NCI-H446 treated with DMSO at 0.1 percent for 48 hours (cell line): ENCODE results near the gene WASF2.
"Not testable (repeated sequence)": the region's sequence is repeated elsewhere in the genome, so short reads cannot be mapped to it uniquely, and the experiment has no call there.

ENCODE experiments used
- DNase-seq: peaks from one replicate; lab custom pipeline; 2025; lab: John Stamatoyannopoulos, UW

Gene WASF2

GRCh38 chr1:27451343-27451742 is 38.6 kb downstream of the WASF2 start:
- DNase-seq = no peak

DNA sequence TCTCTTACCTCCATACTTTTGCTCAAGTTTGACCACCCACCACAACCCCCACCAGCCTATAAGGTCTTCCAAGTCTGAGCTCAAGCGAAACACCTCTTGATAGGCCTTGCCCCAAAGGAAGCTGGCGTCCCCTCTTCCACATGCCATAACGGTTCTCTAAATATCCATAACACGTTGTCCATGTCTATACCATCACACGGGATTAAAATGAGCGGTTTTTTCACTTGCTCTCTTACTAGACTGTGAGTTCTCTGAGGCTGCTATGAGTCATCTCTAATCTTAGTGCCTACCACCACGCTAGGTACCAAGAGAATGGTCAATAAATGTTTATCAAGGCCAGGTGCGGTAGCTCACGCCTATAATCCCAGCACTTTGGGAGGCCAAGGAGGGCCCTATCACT is 41.0 kb downstream of the WASF2 start:
- no peak for DNase-seq

GRCh38 chr1:27447883-27448282 is 42.1 kb downstream of the WASF2 start:
- no peak for DNase-seq

DNA sequence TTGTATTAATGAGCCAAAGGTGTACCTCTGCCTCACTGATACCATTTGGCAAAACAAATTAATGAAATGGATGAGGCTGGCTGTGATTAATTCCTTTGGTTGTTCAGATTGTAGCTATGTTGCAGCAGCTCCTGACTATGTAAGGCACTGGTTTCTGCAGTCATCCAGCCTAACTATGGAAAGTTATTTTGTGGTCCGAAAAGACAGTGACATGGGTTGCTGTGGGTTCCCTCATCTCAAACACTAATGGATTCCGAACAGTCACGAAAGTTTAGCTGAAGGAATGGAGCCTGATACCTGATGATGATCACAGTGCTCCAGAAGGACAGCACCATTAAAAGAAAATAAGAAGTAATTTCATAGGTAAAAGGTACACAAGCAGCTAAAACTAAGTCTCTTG is 42.6 kb downstream of the WASF2 start:
- no peak for DNase-seq

- no peak for DNase-seq
Measured at GRCh38 chr1:27446496-27447020, 43.4 kb downstream of the WASF2 start.

DNA sequence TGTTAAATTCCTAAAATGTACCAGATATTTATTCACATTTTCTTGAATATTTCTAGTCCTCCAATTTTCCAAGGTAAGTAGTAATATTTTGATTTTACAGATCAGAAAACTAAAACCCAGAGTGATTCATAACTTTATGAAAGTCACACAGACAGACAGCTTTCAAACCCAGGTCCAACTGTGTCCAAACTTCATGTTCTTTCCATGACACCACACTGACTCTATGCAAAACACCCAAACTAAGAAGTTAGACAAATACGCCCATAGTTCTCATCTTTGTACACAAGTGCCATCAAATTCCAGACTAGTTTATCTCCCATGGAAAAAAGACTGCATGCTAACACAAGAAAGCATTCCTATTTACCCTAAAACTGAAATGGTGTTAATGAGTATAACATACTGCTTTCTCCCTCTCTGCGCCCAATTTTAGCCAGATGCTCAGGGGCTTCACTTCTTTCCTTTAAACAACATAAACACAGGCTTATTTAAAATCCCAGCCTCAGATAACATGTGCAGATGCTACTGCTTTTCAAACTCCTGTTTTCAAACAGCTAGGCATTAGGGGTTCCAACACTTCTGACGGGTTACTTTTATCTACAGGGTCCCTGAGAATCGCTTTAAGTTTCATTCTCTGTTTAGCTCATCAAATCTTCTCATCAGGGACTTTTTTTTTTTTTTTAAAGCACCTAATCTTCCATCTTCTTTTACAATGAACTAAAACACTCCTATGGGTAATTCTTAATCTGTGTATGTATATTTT is 44.6 kb downstream of the WASF2 start:
- no peak for DNase-seq

DNA sequence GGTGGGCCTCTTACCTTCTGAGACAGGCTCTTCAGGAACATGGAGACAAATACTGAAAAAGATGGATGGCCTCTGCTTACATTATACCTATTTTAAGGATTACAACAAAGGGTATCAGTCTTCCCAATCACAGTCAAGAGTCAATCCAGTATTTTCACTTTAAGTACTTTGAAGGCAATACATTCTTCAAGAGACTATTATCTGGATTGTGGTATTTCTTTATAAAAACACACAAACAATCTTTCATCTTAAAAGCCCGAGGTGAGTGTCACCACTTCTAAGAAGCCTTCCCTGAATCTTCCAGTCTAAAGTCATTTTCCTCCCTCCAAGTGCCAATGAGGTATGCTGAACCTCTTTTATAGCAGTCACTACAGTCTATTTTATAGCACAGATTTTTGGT is 45.3 kb downstream of the WASF2 start:
- no peak for DNase-seq

- DNase-seq = no peak
Measured at GRCh38 chr1:27439150-27439549, 50.8 kb downstream of the WASF2 start.

- DNase-seq = no peak
Measured at GRCh38 chr1:27438621-27439061, 51.3 kb downstream of the WASF2 start.

- DNase-seq = no peak
Measured at GRCh38 chr1:27436204-27437159, 53.5 kb downstream of the WASF2 start.

DNA sequence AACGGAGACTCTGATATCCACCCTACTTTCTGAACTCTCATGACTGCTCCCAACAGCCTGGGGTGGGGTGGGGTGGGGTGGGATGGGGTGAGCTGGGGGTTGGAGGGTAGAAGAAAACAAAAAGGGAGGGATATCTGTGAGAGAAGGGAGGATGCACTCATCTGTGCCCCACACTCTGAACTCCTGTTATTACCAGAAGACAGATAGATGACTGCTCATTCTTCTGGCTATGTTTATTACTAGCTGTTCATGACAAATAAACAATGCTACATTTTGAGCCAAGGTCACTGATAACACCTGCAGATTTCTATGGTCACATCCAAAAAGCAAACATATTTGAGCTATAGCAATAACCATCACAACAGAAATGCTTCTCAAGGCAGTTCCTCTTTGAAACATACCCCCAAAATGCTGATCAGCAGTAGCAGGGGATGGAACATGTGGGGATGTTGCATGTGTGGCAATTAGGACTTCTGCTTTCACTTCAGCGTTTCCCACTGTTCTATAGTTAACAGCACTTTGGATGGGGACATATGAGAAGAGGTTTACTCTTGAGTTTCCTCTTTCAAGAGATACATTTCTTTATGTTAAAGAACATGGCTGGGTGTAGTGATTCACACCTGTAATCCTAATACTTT is 54.3 kb downstream of the WASF2 start:
- DNase-seq = no peak

GRCh38 chr1:27433706-27434105 is 56.3 kb downstream of the WASF2 start:
- no peak for DNase-seq

- DNase-seq = not testable (repeated sequence)
Measured at GRCh38 chr1:27432725-27433124, 57.2 kb downstream of the WASF2 start.

- no peak for DNase-seq
Measured at GRCh38 chr1:27431601-27431940, 58.4 kb downstream of the WASF2 start.

GRCh38 chr1:27430903-27431600 is 58.9 kb downstream of the WASF2 start:
- no peak for DNase-seq

GRCh38 chr1:27429029-27429425 is 60.9 kb downstream of the WASF2 start:
- no peak for DNase-seq

DNA sequence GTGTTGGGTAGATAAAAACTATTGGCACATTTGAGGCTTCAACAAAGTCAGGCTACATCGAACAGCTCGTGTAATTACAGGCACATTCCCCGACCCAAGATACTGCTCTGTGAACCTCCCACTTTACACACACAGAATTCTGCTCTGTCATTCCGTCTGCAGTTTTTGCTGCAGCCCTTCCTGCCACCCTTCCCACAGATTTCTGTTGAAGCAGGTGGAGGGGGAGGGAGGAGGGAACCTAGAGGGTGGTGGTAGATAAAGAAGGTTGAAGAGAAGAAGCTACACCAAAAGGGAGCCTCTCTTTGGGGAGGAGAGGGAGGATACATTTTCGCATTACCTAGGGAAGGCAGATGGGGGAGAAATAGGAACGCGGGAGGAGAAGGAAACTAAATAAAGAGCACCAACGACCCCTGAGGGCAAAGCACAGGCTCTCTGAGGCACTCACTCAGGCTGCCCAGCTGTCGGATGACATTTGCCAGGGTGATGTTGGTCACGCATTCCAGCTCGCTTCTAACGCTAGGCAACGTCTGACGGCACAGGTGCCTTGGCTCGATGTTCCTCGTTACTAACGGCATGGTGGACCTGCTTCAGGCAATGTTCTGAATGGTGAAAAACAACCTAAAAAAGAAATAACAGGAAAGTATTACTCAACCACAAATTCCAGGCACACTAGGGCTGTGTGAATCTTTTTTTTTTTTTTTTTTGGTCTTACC is 61.5 kb downstream of the WASF2 start:
- peak; percentile 29 for DNase-seq

DNA sequence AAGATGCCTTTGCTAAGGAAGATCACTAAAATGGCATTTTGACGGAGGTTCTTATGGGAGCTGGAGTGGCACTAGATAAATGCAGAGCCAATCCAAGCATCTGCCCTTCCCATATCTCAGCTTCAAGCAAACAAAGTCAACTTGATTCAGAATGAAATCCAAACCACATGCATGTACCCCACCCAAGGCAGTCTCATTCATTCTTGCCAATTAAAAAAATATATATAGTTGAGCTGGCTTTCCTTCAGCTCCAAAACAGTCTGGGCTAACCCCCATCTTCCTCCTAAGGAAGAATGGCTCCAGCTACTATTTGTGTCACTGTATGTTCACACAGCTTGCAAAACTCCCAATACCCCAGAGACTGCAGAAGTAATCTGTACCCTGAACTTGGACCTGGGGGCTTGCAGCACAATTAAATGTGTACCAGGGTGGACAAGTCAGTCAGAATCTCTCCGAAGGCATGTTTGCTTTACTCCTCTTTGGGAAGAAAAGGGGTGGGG is 62.1 kb downstream of the WASF2 start:
- no peak for DNase-seq

GRCh38 chr1:27427329-27427728 is 62.6 kb downstream of the WASF2 start:
- no peak for DNase-seq

GRCh38 chr1:27423709-27424108 is 66.3 kb downstream of the WASF2 start:
- DNase-seq = no peak
